Measurements from ENCODE around the gene CDK10. TPM values are rescaled to one million over a fixed set of nuclear protein-coding genes. Genes with fewer than 3 reads are reported as not detected.

Gene CDK10
- total and polyA plus RNA-seq, 7 donors, result 17.8 to 96.0 (median 36.0) TPM

DNA sequence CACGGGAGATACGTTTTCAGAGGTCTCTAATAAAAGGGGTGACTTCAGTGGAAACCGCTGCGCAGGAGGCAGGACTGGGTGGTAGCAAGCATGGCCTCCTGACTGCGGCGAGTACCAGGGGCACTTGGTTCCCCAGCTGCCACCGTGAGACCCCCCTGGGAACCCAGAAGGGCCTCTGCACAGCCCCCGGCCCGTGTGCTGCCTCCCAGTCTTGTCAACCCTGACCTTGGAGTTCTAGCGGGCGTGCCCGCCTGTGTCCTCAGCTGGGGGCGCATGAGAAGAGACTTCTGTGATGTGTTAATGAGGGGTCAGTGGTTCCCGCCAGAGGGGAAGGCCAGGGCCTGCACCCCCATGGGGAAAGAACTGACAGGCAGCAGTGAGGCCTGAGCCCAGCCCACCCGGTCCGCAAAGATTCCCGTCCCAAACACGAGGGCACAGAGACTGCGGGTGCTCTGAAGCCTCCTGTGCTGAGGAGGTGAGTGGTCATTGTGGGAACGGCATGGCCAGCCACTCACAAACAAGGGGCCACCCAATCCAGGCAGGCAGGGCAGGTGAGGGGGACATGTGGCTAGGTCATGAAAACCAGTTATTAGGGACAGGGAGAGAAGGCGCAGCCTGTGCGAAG lies 44.2 kb downstream of the CDK10 start:
- 85 to 87% methylated on average over 22 of the region's 22 CpGs for WGBS, 2 donors

DNA sequence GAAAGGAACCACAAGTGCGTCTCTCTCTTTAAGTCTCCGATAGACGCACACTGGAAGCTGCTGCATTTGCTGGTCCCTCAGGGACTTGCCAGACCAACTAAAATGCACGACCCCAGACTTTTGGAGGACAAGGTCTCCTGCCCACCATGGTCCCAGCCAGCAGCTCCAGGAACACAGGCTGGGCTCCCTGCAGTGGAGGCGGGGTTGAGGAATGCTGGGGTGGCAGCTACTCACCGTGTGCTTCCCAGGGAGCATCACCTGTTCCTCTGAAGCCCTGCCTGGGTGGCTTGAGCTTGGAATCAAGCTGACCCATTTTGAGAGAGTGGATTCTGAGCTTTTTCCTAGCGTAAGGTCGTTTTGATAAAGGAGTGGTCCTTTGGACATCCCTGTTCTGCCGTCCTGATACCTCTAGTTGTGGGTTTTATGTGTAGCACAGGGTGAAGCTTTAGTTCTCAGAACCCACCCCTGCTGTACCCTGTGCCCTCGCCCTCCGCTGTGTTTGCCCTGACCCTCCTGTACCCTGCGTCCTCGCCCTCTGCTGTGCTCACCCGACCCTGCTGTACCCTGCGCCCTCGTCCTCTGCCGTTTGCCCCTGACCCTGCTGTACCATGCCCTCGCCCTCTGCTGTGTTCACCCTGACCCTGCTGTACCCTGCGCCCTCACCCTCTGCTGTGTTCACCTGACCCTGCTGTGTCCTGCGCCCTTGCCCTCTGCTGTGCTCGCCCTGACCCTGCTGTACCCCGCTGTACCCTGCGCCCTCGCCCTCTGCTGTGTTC lies 45.8 kb downstream of the CDK10 start:
- no peak for DNase-seq
- no peaks in the 10 kb centered on the region for H3K4me1 ChIP-seq
- H3K9me3 ChIP-seq, result no peaks in the 10 kb centered on the region
- no peak overlapping the region for H3K27ac ChIP-seq
- H3K36me3 ChIP-seq, result peaks cover 50 to 97% (median 76%) of the 10 kb centered on the region in 4 donors
- intact Hi-C loops (cut with DNase I), result no loop called here
- no peak overlapping the region for H3K4me3 ChIP-seq
- TF ChIP-seq, protein P1, sequence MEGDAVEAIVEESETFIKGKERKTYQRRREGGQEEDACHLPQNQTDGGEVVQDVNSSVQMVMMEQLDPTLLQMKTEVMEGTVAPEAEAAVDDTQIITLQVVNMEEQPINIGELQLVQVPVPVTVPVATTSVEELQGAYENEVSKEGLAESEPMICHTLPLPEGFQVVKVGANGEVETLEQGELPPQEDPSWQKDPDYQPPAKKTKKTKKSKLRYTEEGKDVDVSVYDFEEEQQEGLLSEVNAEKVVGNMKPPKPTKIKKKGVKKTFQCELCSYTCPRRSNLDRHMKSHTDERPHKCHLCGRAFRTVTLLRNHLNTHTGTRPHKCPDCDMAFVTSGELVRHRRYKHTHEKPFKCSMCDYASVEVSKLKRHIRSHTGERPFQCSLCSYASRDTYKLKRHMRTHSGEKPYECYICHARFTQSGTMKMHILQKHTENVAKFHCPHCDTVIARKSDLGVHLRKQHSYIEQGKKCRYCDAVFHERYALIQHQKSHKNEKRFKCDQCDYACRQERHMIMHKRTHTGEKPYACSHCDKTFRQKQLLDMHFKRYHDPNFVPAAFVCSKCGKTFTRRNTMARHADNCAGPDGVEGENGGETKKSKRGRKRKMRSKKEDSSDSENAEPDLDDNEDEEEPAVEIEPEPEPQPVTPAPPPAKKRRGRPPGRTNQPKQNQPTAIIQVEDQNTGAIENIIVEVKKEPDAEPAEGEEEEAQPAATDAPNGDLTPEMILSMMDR (IDR thresholded peaks at IDR 0.05), result no peak
- TF ChIP-seq POLR2A (IDR thresholded peaks at IDR 0.05) (no peak), POLR2AphosphoS5 (IDR thresholded peaks at IDR 0.05) (no peak), EP300 (IDR thresholded peaks at IDR 0.05) (no peak)
- WGBS, 2 donors, result 87 to 92% methylated on average over 24 of the region's 24 CpGs
- no peaks in the 10 kb centered on the region for H3K27me3 ChIP-seq

More for the DNA sequence above, 44.2 kb downstream of the CDK10 start:
- Histone ChIP-seq H3K4me1 (no peaks in the 10 kb centered on the region), H3K27me3 (no peaks in the 10 kb centered on the region), H3K36me3 (peaks cover 44 to 97% (median 67%) of the 10 kb centered on the region in 4 donors), H3K9me3 (no peaks in the 10 kb centered on the region), H3K27ac (no peak overlapping the region), H3K4me3 (no peak overlapping the region)
- no peak for DNase-seq
- TF ChIP-seq POLR2A (IDR thresholded peaks at IDR 0.05), result no peak
- TF ChIP-seq, protein P1 (IDR thresholded peaks at IDR 0.05), result no peak
- TF ChIP-seq POLR2AphosphoS5 (IDR thresholded peaks at IDR 0.05), result no peak
- TF ChIP-seq EP300 (IDR thresholded peaks at IDR 0.05), result no peak
- intact Hi-C loops (cut with DNase I), result no loop called here

GRCh38 chr16:89732918-89733242 lies 46.4 kb downstream of the CDK10 start:
- no peaks in the 10 kb centered on the region for H3K27me3 ChIP-seq
- H3K9me3 ChIP-seq, result no peaks in the 10 kb centered on the region
- TF ChIP-seq, protein P1 (IDR thresholded peaks at IDR 0.05), result no peak
- no peak for TF ChIP-seq POLR2A (IDR thresholded peaks at IDR 0.05)
- TF ChIP-seq EP300 (IDR thresholded peaks at IDR 0.05), result no peak
- TF ChIP-seq POLR2AphosphoS5 (IDR thresholded peaks at IDR 0.05), result no peak
- H3K27ac ChIP-seq, result no peak overlapping the region
- peaks cover 50 to 97% (median 76%) of the 10 kb centered on the region in 4 donors for H3K36me3 ChIP-seq
- H3K4me1 ChIP-seq, result no peaks in the 10 kb centered on the region
- no peak for DNase-seq
- H3K4me3 ChIP-seq, result no peak overlapping the region
- 90 to 96% methylated on average over 9 of the region's 9 CpGs for WGBS, 2 donors
- intact Hi-C loops (cut with DNase I), result no loop called here

- Histone ChIP-seq H3K9me3 (no peaks in the 10 kb centered on the region), H3K27ac (no peak overlapping the region), H3K4me1 (no peaks in the 10 kb centered on the region), H3K36me3 (peaks cover 55 to 97% (median 80%) of the 10 kb centered on the region in 4 donors), H3K27me3 (no peaks in the 10 kb centered on the region), H3K4me3 (no peak overlapping the region)
- 88 to 91% methylated on average over 17 of the region's 17 CpGs for WGBS, 2 donors
- intact Hi-C loops (cut with DNase I), result no loop called here
- no peak for DNase-seq
- TF ChIP-seq EP300 (IDR thresholded peaks at IDR 0.05), result no peak
Observed at GRCh38 chr16:89733322-89733721, 46.8 kb downstream of the CDK10 start.

- no peak for TF ChIP-seq EP300 (IDR thresholded peaks at IDR 0.05)
- no peak for TF ChIP-seq POLR2AphosphoS5 (IDR thresholded peaks at IDR 0.05)
- TF ChIP-seq, protein P1 (IDR thresholded peaks at IDR 0.05), result no peak
- no peak for TF ChIP-seq POLR2A (IDR thresholded peaks at IDR 0.05)
- intact Hi-C loops (cut with DNase I), result no loop called here
- DNase-seq, result no peak
- Histone ChIP-seq H3K27me3 (no peaks in the 10 kb centered on the region), H3K4me1 (no peaks in the 10 kb centered on the region), H3K36me3 (peaks cover 55 to 100% (median 84%) of the 10 kb centered on the region in 4 donors), H3K9me3 (no peaks in the 10 kb centered on the region), H3K27ac (no peak overlapping the region), H3K4me3 (no peak overlapping the region)
- 92 to 93% methylated on average over 21 of the region's 21 CpGs for WGBS, 2 donors
Observed at GRCh38 chr16:89733792-89734191, 47.3 kb downstream of the CDK10 start.
